ENCODE results near the gene TTLL6. TPM values are rescaled to one million over a fixed set of nuclear protein-coding genes. Genes with fewer than 3 reads are reported as not detected.

TTLL6 gene
- total RNA-seq, 5 donors from 2014 or later (not counting 1 experiment from before 2014, with no cell fraction given) = not detected

DNA sequence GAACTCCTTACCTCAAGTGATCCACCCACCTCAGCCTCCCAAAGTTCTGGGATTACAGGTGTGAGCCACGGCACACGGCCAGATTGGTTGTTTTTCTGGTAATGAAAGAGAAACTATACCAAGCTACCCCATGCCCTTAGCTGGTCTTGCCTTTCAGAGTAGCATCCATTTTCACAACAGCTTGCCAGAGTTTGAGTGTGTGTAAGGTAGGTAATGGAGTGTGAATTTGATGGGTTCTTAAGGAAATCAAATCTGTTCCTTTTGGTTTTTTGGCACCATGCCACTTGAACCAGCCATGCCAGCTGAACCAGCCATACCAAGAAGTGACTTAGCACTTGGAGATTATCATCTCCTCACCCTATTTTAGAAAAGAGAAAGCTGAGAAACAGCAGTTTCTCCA lies 18.9 kb upstream of the TTLL6 start:
- Histone ChIP-seq H3K4me1 (ENCODE audit: control insufficient read depth in 1 of 2, extremely low read depth in 1 of 2, insufficient read depth in 2 of 2, low read length in 2 of 2) (peaks cover 57 to 78% of the 10 kb centered on the region in 2 experiments), H3K4me3 (ENCODE audit: control insufficient read depth in 1 of 2, extremely low read depth in 1 of 2, low read length in 1 of 2) (no peak overlapping the region), H3K27ac (ENCODE audit: low read length) (no peak overlapping the region), H3K9me3 (no peaks in the 10 kb centered on the region), H3K27me3 (replicated peaks in 1 of 2; ENCODE audit: control insufficient read depth in 2 of 2, extremely low read depth in 1 of 2, insufficient read depth in 2 of 2, low read length in 1 of 2) (peaks cover 0 to 2% of the 10 kb centered on the region in 2 experiments), H3K36me3 (ENCODE audit: control insufficient read depth in 2 of 2, extremely low read depth in 1 of 2, insufficient read depth in 1 of 2, low read length in 1 of 2) (no peaks in the 10 kb centered on the region)
- H3K27ac Mint-ChIP-seq = peak overlapping the region in 1 of 2 donors; percentile 11
- peak overlapping the region in 1 of 3 donors; percentile 72 for H3K4me3 Mint-ChIP-seq
- H3K27me3 Mint-ChIP-seq = no peaks in the 10 kb centered on the region
- CTCF ChIA-PET = interaction anchor here (0.6 to 1.4 kb wide), 4 partner anchors 19 to 483 kb away, joined by 3 to 4 read pairs (median 3); partner anchors contain the start of gene TTLL6 (in 1 of the 2)
- no CpG with 5 or more reads among the region's 2 CpGs for WGBS (ENCODE audit: insufficient coverage)
- H3K4me1 Mint-ChIP-seq = peaks cover 84 to 95% (median 91%) of the 10 kb centered on the region in 3 donors
- DNase-seq = peak in 2 of 35 experiments; percentile 5 to 37
- H3K36me3 Mint-ChIP-seq = peaks cover 8% of the 10 kb centered on the region
- POLR2A ChIA-PET = interaction anchor here (0.5 to 0.7 kb wide), 3 partner anchors 13 to 49 kb away, joined by 3 to 11 read pairs (median 4); no protein-coding TSS in a partner anchor
- no peaks in the 10 kb centered on the region for H3K9me3 Mint-ChIP-seq
- no peak for ATAC-seq (replicated peaks in 1 of 4)

DNA sequence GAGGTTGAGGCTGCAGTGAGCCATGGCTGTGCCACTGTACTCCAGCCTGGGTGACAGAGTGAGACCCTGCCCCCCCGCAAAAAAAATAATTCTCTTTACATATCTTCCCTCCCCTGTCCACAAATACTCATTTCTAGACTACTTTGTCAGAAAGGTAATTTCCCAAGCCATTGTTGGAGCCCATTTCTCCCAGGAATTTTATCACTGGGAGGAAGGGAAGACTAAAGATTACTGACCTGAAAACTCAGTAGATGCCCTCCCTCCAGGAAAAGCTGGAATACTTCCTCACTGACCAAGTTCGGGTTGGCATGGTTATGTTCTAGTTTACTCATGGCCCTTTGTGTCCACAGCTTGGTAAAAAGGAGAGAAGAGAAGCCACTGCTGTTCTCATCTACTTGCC lies 17.9 kb upstream of the TTLL6 start:
- Histone ChIP-seq H3K4me1 (ENCODE audit: control insufficient read depth in 1 of 2, extremely low read depth in 1 of 2, insufficient read depth in 2 of 2, low read length in 2 of 2) (peaks cover 47 to 75% of the 10 kb centered on the region in 2 experiments), H3K4me3 (ENCODE audit: control insufficient read depth in 1 of 2, extremely low read depth in 1 of 2, low read length in 1 of 2) (no peak overlapping the region), H3K27me3 (replicated peaks in 1 of 2; ENCODE audit: control insufficient read depth in 2 of 2, extremely low read depth in 1 of 2, insufficient read depth in 2 of 2, low read length in 1 of 2) (peaks cover 0 to 1% of the 10 kb centered on the region in 2 experiments), H3K36me3 (ENCODE audit: control insufficient read depth in 2 of 2, extremely low read depth in 1 of 2, insufficient read depth in 1 of 2, low read length in 1 of 2) (no peaks in the 10 kb centered on the region), H3K27ac (ENCODE audit: low read length) (no peak overlapping the region), H3K9me3 (no peaks in the 10 kb centered on the region)
- Mint-ChIP-seq H3K36me3 (peaks cover 4% of the 10 kb centered on the region), H3K9me3 (no peaks in the 10 kb centered on the region), H3K27me3 (no peaks in the 10 kb centered on the region), H3K4me3 (no peak overlapping the region), H3K27ac (no peak overlapping the region), H3K4me1 (peaks cover 81 to 91% (median 88%) of the 10 kb centered on the region in 3 donors)
- ChIA-PET POLR2A (interaction anchor here in 1 of 2 donors (0.6 kb wide), 1 partner anchor 27 kb away, joined by 3 read pairs; no protein-coding TSS in a partner anchor), CTCF (interaction anchor here in 1 of 2 donors (0.8 to 1.4 kb wide), 3 partner anchors 19 to 106 kb away, joined by 3 to 4 read pairs (median 4); partner anchors contain the start of genes HOXB13 and TTLL6)
- no peak for ATAC-seq (replicated peaks in 1 of 4)
- no CpG with 5 or more reads among the region's 2 CpGs for WGBS (ENCODE audit: insufficient coverage)
- DNase-seq = no peak

DNA sequence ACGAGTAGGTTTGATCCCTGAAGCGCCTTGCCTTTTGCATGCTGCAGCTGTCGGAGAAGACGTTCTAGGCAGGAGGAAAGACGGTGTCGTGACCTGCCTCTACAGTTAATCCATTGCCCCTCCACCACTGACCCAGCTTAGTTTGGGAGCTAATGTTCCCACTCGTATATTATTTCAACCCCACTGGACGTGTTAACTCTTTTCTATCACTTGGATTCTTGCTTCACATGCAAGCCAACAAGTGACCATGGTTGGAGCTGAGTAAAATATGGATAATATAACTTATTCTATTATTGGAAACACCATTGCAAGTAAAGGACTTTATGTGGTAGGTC lies 14.5 kb upstream of the TTLL6 start:
- POLR2A ChIA-PET = interaction anchor here in 1 of 2 donors (0.6 to 0.8 kb wide), 2 partner anchors 84 to 362 kb away, joined by 3 read pairs; no protein-coding TSS in a partner anchor
- peaks cover 32 to 41% of the 10 kb centered on the region in 2 experiments for H3K4me1 ChIP-seq (ENCODE audit: control insufficient read depth in 1 of 2, extremely low read depth in 1 of 2, insufficient read depth in 2 of 2, low read length in 2 of 2)
- H3K9me3 ChIP-seq = no peaks in the 10 kb centered on the region
- Mint-ChIP-seq H3K4me3 (peak overlapping the region; percentile 92 to 99 (median 97)), H3K27ac (peak overlapping the region; percentile 84 to 99), H3K9me3 (no peaks in the 10 kb centered on the region), H3K27me3 (no peaks in the 10 kb centered on the region), H3K4me1 (peaks cover 54 to 62% (median 59%) of the 10 kb centered on the region in 3 donors), H3K36me3 (peaks cover 4% of the 10 kb centered on the region)
- CTCF ChIA-PET = interaction anchor here (0.6 to 1.6 kb wide), 4 partner anchors 14 to 53 kb away, joined by 3 to 7 read pairs (median 6); partner anchors contain the start of gene TTLL6 (in 1 of the 2)
- peak overlapping the region; percentile 84 to 95 for H3K4me3 ChIP-seq (ENCODE audit: control insufficient read depth in 1 of 2, extremely low read depth in 1 of 2, low read length in 1 of 2)
- H3K27me3 ChIP-seq (replicated peaks in 1 of 2; ENCODE audit: control insufficient read depth in 2 of 2, extremely low read depth in 1 of 2, insufficient read depth in 2 of 2, low read length in 1 of 2) = no peaks in the 10 kb centered on the region
- DNase-seq (no peak), ATAC-seq (replicated peaks in 1 of 4) (no peak)
- WGBS (ENCODE audit: insufficient coverage) = 0% methylated on average over 1 of the region's 8 CpGs
- H3K36me3 ChIP-seq (ENCODE audit: control insufficient read depth in 2 of 2, extremely low read depth in 1 of 2, insufficient read depth in 1 of 2, low read length in 1 of 2) = no peaks in the 10 kb centered on the region
- peak overlapping the region; percentile 90 for H3K27ac ChIP-seq (ENCODE audit: low read length)

GRCh38 chr17:48830840-48831548 lies 14.0 kb upstream of the TTLL6 start, which contains the start of gene CALCOCO2:
Gene CALCOCO2 (plus strand): TSS chr17:48831035. CDS start chr17:48841708, 10,673 bp downstream.
- ChIA-PET CTCF (interaction anchor here (0.6 to 1.6 kb wide), 4 partner anchors 14 to 53 kb away, joined by 4 to 7 read pairs (median 6); partner anchors contain the start of gene TTLL6 (in 1 of the 2)), POLR2A (interaction anchor here in 1 of 2 donors (0.8 kb wide), 1 partner anchor 363 kb away, joined by 3 read pairs; no protein-coding TSS in a partner anchor)
- peak within 1 kb of the TSS; percentile 93 to 99 for H3K27ac Mint-ChIP-seq
- Histone ChIP-seq H3K36me3 (ENCODE audit: control insufficient read depth in 2 of 2, extremely low read depth in 1 of 2, insufficient read depth in 1 of 2, low read length in 1 of 2) (no peaks in the 10 kb centered on the region), H3K27me3 (replicated peaks in 1 of 2; ENCODE audit: control insufficient read depth in 2 of 2, extremely low read depth in 1 of 2, insufficient read depth in 2 of 2, low read length in 1 of 2) (no peaks in the 10 kb centered on the region), H3K4me3 (ENCODE audit: control insufficient read depth in 1 of 2, extremely low read depth in 1 of 2, low read length in 1 of 2) (peak within 1 kb of the TSS; percentile 84 to 95), H3K4me1 (ENCODE audit: control insufficient read depth in 1 of 2, extremely low read depth in 1 of 2, insufficient read depth in 2 of 2, low read length in 2 of 2) (peaks cover 27 to 37% of the 10 kb centered on the region in 2 experiments), H3K27ac (ENCODE audit: low read length) (peak within 1 kb of the TSS; percentile 90), H3K9me3 (no peaks in the 10 kb centered on the region)
- peaks cover 2% of the 10 kb centered on the region for H3K36me3 Mint-ChIP-seq
- H3K9me3 Mint-ChIP-seq = no peaks in the 10 kb centered on the region
- no peaks in the 10 kb centered on the region for H3K27me3 Mint-ChIP-seq
- ATAC-seq (replicated peaks in 1 of 4) = peak; percentile 89 to 97 (median 95)
- WGBS (ENCODE audit: insufficient coverage) = under 1% methylated on average over 43 of the region's 48 CpGs
- peaks cover 49 to 57% (median 54%) of the 10 kb centered on the region in 3 donors for H3K4me1 Mint-ChIP-seq
- DNase-seq = peak; percentile 61 to 92 (median 76)
- H3K4me3 Mint-ChIP-seq = peak within 1 kb of the TSS; percentile 92 to 99 (median 97)

DNA sequence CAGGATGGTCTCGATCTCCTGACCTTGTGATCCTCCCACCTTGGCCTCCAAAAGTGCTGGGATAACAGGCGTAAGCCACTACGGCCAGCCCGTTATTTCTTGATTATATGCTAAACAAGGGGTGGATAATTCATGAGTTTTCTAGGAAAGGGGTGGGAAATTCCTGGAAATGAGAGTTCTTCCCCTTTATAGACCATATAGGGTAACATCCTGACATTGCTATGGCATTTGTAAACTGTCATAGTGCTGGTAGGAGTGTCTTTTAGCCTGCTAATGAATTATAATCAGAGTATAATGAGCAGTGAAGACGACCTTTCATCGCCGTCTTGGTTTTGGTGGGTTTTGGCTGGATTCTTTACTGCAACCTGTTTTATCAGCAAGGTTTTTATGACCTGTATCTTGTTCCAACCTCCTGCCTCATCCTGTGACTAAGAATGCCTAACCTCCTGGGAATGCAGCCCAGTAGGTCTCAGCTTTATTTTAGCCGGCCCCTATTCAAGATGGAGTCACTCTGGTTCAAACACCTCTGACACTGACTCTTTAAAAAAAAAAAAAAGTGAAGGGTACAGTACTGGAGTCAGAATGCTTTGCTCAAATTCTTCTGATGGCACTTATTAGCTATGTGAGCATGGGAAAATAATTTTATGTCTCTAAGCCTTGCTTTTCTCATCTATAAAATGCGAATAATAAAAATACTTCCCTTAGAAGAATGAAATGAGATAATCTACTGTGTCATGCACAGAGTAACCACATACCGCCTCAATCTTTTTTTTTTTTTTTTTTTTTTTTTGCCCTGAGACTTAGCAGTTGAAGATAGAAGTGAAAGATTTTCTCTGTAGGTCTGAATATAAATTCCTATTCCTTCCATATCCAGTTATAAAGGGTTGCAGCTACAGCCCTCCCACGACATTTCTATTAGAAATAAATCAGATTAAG lies 8.7 kb upstream of the TTLL6 start:
- H3K27me3 ChIP-seq (replicated peaks in 1 of 2; ENCODE audit: control insufficient read depth in 2 of 2, extremely low read depth in 1 of 2, insufficient read depth in 2 of 2, low read length in 1 of 2) = peaks cover 0 to 21% of the 10 kb centered on the region in 2 experiments
- WGBS (ENCODE audit: insufficient coverage) = 100% methylated on average over 1 of the region's 11 CpGs
- no peaks in the 10 kb centered on the region for H3K9me3 Mint-ChIP-seq

More for the DNA sequence above, 8.7 kb upstream of the TTLL6 start:
- peaks cover 4 to 5% of the 10 kb centered on the region in 2 donors for H3K27me3 Mint-ChIP-seq
- H3K4me1 Mint-ChIP-seq = peaks cover 4 to 6% (median 6%) of the 10 kb centered on the region in 3 donors
- H3K27ac Mint-ChIP-seq = no peak overlapping the region
- DNase-seq (no peak), ATAC-seq (replicated peaks in 1 of 4) (no peak)
- no peaks in the 10 kb centered on the region for H3K36me3 Mint-ChIP-seq
- H3K27ac ChIP-seq (ENCODE audit: low read length) = no peak overlapping the region
- CTCF ChIA-PET = interaction anchor here (0.6 to 0.7 kb wide), 3 partner anchors 166 to 1171 kb away, joined by 3 to 4 read pairs (median 3); no protein-coding TSS in a partner anchor
- POLR2A ChIA-PET = interaction anchor here in 1 of 2 donors (0.7 kb wide), 1 partner anchor 22 kb away, joined by 16 read pairs; no protein-coding TSS in a partner anchor
- H3K36me3 ChIP-seq (ENCODE audit: control insufficient read depth in 2 of 2, extremely low read depth in 1 of 2, insufficient read depth in 1 of 2, low read length in 1 of 2) = no peaks in the 10 kb centered on the region
- no peaks in the 10 kb centered on the region for H3K9me3 ChIP-seq
- no peak overlapping the region for H3K4me3 ChIP-seq (ENCODE audit: control insufficient read depth in 1 of 2, extremely low read depth in 1 of 2, low read length in 1 of 2)
- H3K4me3 Mint-ChIP-seq = no peak overlapping the region
- peaks cover 0 to 5% of the 10 kb centered on the region in 2 experiments for H3K4me1 ChIP-seq (ENCODE audit: control insufficient read depth in 1 of 2, extremely low read depth in 1 of 2, insufficient read depth in 2 of 2, low read length in 2 of 2)

Data from T-cell (primary cell).